K562 (cell line): ENCODE measurements around the gene WRAP53. TPM values are rescaled to one million over a fixed set of nuclear protein-coding genes. Genes with fewer than 3 reads are reported as not detected.

Source experiments
- E2F3 ChIP-seq: fragments of 250-450 bp; sonication (Bioruptor Pico); IDR thresholded peaks from 2 replicates; pipeline ENCODE4 v1.4.0; 2020; ENCODE audit warnings: mild to moderate bottlenecking
- JUND ChIP-seq, 2 experiments: IDR thresholded peaks; 2 replicates in 1 of 2; 3 replicates in 1 of 2; pipeline ENCODE4 v1.6.1; 2011; ENCODE audit warnings: borderline replicate concordance in 2 of 2, low read depth in 2 of 2, low read length in 2 of 2, improper control_type of control experiment in 1 of 2, missing biosample characterization in 1 of 2, missing genetic modification characterization in 1 of 2, missing genetic modification reagents in 1 of 2
- MXI1 ChIP-seq: IDR thresholded peaks from 2 replicates; pipeline ENCODE4 v1.6.1; 2011; ENCODE audit warnings: low read depth, mild to moderate bottlenecking, improper control_type of control experiment, low read length
- NFIC ChIP-seq: fragments of 450-650 bp; IDR thresholded peaks from 2 replicates; pipeline ENCODE4 v1.6.1; 2017; ENCODE audit warnings: mild to moderate bottlenecking, inconsistent platforms
- SRSF9 ChIP-seq: fragments of 200-400 bp; formaldehyde crosslinking; IDR thresholded peaks from 2 replicates; pipeline ENCODE4 v1.6.1; 2017; ENCODE audit warnings: low read depth, low read length, borderline replicate concordance
- TCF7 ChIP-seq: sonication (generic); IDR thresholded peaks from 2 replicates; pipeline ENCODE4 v1.6.1; 2016; ENCODE audit warnings: antibody characterized with exemption, borderline replicate concordance
- UBTF ChIP-seq, 2 experiments: IDR thresholded peaks; 2 replicates each; pipeline ENCODE4 v1.6.1; 2012; ENCODE audit warnings: improper control_type of control experiment in 2 of 2, low read depth in 2 of 2, low read length in 2 of 2, borderline replicate concordance in 1 of 2
- ZNF609 ChIP-seq: sonication (generic); formaldehyde crosslinking; IDR thresholded peaks from 2 replicates; pipeline ENCODE4 v1.8.1; 2023; ENCODE audit warnings: missing genetic modification reagents, mild to moderate bottlenecking, borderline replicate concordance
- polyA plus RNA-seq, 8 experiments: library from polyadenylated mRNA; depleted of rRNA in 4 of 8; stranded (reverse) in 5 of 8; unstranded in 3 of 8; fragments of >200 nt; fragmentation: Nextera tagmentation in 2 of 8; fragmentation: Illumina TruSeq in 1 of 8; extraction: Ambion mirVana in 2 of 8; extraction: Trizol in 1 of 8; gene quantifications; 2 replicates each; pipeline versions ENCODE4 v1.2.1 to v1.2.3, GENCODE V29; 2011 to 2014; ENCODE audit warnings: inconsistent platforms in 1 of 8, missing spikeins in 1 of 8
- total RNA-seq, 7 experiments: library from RNA; depleted of rRNA in 6 of 7; stranded (reverse); fragments of >200 nt in 6 of 7; fragmentation: Illumina TruSeq in 2 of 7; extraction: Trizol in 2 of 7; gene quantifications; 2 replicates each; pipeline versions ENCODE4 v1.2.1 to v1.2.3, GENCODE V29; 2011 to 2021; ENCODE audit warnings: low replicate concordance in 1 of 7

Gene WRAP53
- total and polyA plus RNA-seq, 9 of the 15 experiments (the other 6 are each of a cell fraction or from before 2014, with no cell fraction given), result 0.72 to 18.2 (median 13.4) TPM

DNA sequence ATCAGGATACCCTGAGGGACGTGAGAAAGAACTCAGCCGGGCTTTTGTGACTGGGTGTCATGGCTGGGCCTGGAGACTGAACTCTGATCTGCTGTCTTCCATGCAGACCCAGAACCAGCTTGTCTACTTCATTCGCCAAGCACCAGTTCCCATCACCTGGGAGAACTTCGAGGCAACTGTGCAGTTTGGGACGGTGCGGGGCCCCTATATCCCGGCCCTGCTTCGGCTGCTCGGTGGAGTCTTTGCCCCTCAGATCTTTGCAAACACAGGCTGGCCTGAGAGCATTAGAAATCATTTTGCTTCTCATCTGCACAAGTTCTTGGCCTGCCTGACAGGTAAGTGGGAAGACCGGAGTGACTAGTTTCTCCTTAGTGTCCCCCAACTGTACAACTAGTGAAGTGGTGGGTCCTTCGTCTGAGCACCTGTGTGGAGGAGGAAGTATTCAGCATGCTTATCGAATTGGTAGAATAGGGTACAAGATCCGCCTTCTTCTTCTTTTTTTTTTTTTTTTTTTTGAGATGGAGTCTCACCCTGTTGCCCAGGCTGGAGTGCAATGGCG is 44.8 kb downstream of the WRAP53 start (continued):
- TF ChIP-seq UBTF (IDR thresholded peaks at IDR 0.05; ENCODE audit: borderline replicate concordance in 1 of 2, low read depth in 2 of 2, low read length in 2 of 2) (no peak), JUND (IDR thresholded peaks at IDR 0.05; ENCODE audit: borderline replicate concordance, low read depth, low read length) (no peak), JUND (tag; IDR thresholded peaks at IDR 0.05; ENCODE audit: borderline replicate concordance, low read depth, low read length) (no peak), E2F3 (no peak), NFIC (no peak), SRSF9 (no peak), ZNF609 (no peak), MXI1 (no peak), TCF7 (no peak)
